HepG2 (cell line): Measurements from ENCODE around the gene DCAKD. TPM values are rescaled to one million over a fixed set of nuclear protein-coding genes. Genes with fewer than 3 reads are reported as not detected.
A peak's percentile ranks its signal among the peaks of the same experiment; 100 is the strongest.

Source experiments
- ARID4A ChIP-seq: sonication (generic); formaldehyde crosslinking; IDR thresholded peaks from 2 replicates; pipeline ENCODE4 v1.5.0; 2020; ENCODE audit warnings: mild to moderate bottlenecking, missing genetic modification reagents, borderline replicate concordance
- CHD4 ChIP-seq: fragments of 200-600 bp; sonication (generic); IDR thresholded peaks from 2 replicates; pipeline ENCODE4 v1.7.0; 2017; ENCODE audit warnings: mild to moderate bottlenecking, low read length, borderline replicate concordance
- GATAD2A ChIP-seq: IDR thresholded peaks from 2 replicates; pipeline ENCODE4 v1.6.1; 2016
- MLX ChIP-seq: IDR thresholded peaks from 2 replicates; pipeline ENCODE4 v1.6.1; 2016
- ONECUT2 ChIP-seq: sonication (generic); formaldehyde crosslinking; IDR thresholded peaks from 2 replicates; pipeline ENCODE4 v1.4.0; 2020; ENCODE audit warnings: missing genetic modification reagents
- TBX3 ChIP-seq: fragments of 450-650 bp; IDR thresholded peaks from 2 replicates; pipeline ENCODE4 v1.6.1; 2017; ENCODE audit warnings: antibody characterized with exemption, mild to moderate bottlenecking, inconsistent platforms, borderline replicate concordance
- TCF7L2 ChIP-seq: IDR thresholded peaks from 2 replicates; pipeline ENCODE4 v1.6.1; 2011; ENCODE audit warnings: mild to moderate bottlenecking, low read depth, low read length, moderate library complexity
- ZNF235 ChIP-seq: sonication (generic); formaldehyde crosslinking; IDR thresholded peaks from 2 replicates; pipeline ENCODE4 v1.8.1; 2023; ENCODE audit warnings: mild to moderate bottlenecking, missing genetic modification reagents, borderline replicate concordance
- ZNF329 ChIP-seq: sonication (generic); formaldehyde crosslinking; IDR thresholded peaks from 2 replicates; pipeline ENCODE4 v1.9.0; 2021; ENCODE audit warnings: low read depth, mild to moderate bottlenecking, missing genetic modification reagents
- ZNF609 ChIP-seq: sonication (generic); formaldehyde crosslinking; IDR thresholded peaks from 2 replicates; pipeline ENCODE4 v1.4.0; 2020; ENCODE audit warnings: mild to moderate bottlenecking, missing genetic modification reagents, borderline replicate concordance
- ZNF646 ChIP-seq: sonication (generic); formaldehyde crosslinking; IDR thresholded peaks from 2 replicates; pipeline ENCODE4 v1.9.0; 2021; ENCODE audit warnings: mild to moderate bottlenecking, missing genetic modification reagents
- polyA plus RNA-seq, 8 experiments: library from polyadenylated mRNA; depleted of rRNA in 3 of 8; stranded (reverse) in 7 of 8; unstranded in 1 of 8; fragments of >200 nt; fragmentation: Illumina TruSeq in 4 of 8; extraction: Trizol in 4 of 8; gene quantifications; 2 replicates each; pipeline versions ENCODE4 v1.2.1 to v1.2.3, GENCODE V29; 2011 to 2016; ENCODE audit warnings: low read depth in 4 of 8, missing spikeins in 1 of 8, mixed read lengths in 1 of 8; ENCODE audit not compliant: insufficient read depth in 1 of 8
- total RNA-seq, 5 experiments: library from RNA; depleted of rRNA; stranded (reverse); fragments of >200 nt; fragmentation: Illumina TruSeq; extraction: Trizol; gene quantifications; 2 replicates each; pipeline ENCODE4 v1.2.3, GENCODE V29; 2016; ENCODE audit warnings: low read depth in 1 of 5

The DCAKD gene
- total and polyA plus RNA-seq, 2 of the 13 experiments (the other 11 are each of a cell fraction or from before 2014, with no cell fraction given): 25.9 to 29.2 TPM

- TF ChIP-seq ZNF646: no peak
- peak; percentile 73 for TF ChIP-seq ONECUT2 (CRISPR knock-in tag)
- no peak for TF ChIP-seq TCF7L2
- TF ChIP-seq ZNF329 (CRISPR knock-in tag): no peak
- TF ChIP-seq CHD4: no peak
- TF ChIP-seq ZNF609 (CRISPR knock-in tag): 0 out of 2 replicates have a peak, but pooled peaks have one; percentile 42
- TF ChIP-seq ZNF235 (CRISPR knock-in tag): no peak
- peak; percentile 66; the same call in 1 of the 2 replicates for TF ChIP-seq ARID4A (CRISPR knock-in tag)
- TF ChIP-seq GATAD2A (CRISPR knock-in tag): no peak
- no peak for TF ChIP-seq TBX3
- no peak for TF ChIP-seq MLX (CRISPR knock-in tag)
Observed at GRCh38 chr17:45018848-45019711, 32.4 kb downstream of the DCAKD start (continued).
